Stimulated activated CD4-positive, alpha-beta T cell treated with anti-CD3 and anti-CD28 coated beads, TNF-alpha, amount 100 ng/mL, for 4 hours (primary cell): Measurements from ENCODE around the gene LASP1NB.
"Not testable (repeated sequence)": the region's sequence is repeated elsewhere in the genome, so short reads cannot be mapped to it uniquely, and the experiment has no call there.

Source experiments
- DNase-seq, 3 experiments: peaks; one replicate each; pipeline ENCODE4 v3.0.0-alpha.2; 2020; ENCODE audit warnings: low read depth in 3 of 3

Gene LASP1NB

DNA sequence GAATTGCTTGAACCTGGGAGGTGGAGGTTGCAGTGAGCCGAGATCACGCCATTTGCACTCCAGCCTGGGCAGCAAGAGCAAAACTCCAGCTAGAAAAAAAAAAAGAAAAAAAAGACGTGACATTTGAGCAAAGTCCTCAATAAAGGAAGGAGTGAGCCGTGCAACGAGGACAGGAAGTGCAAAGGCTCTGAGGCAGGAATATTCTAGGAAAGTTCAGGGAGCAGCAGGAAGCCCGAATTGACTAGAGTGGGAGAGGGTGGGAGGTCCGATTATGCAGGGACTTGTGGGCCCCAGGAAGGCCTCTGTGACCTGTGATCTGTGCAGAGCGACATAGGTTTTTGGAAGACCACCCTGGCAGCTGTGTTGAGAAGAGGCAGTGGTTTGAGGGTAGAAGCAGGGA is 8.6 kb upstream of the LASP1NB start:
- DNase-seq, result no peak

DNA sequence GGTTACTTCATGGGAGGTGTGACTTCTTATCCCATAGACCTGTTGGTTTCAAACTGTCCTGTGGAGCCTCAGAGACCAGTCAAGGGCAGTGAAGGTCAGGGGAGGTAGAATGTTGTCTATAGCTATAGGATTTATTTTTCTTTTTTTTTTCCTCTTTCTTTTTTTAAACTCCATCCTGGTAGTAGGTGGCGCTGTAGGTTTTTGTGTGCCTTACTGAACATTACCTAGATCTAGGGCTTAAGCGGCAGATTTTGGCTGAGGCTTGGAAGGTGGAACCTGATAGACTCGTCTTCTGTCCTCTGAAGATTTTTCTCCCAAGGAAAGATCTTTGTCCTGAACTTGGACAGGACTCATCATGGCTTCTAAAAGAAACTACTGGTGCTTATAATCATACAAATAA is 8.2 kb upstream of the LASP1NB start:
- no peak for DNase-seq

DNA sequence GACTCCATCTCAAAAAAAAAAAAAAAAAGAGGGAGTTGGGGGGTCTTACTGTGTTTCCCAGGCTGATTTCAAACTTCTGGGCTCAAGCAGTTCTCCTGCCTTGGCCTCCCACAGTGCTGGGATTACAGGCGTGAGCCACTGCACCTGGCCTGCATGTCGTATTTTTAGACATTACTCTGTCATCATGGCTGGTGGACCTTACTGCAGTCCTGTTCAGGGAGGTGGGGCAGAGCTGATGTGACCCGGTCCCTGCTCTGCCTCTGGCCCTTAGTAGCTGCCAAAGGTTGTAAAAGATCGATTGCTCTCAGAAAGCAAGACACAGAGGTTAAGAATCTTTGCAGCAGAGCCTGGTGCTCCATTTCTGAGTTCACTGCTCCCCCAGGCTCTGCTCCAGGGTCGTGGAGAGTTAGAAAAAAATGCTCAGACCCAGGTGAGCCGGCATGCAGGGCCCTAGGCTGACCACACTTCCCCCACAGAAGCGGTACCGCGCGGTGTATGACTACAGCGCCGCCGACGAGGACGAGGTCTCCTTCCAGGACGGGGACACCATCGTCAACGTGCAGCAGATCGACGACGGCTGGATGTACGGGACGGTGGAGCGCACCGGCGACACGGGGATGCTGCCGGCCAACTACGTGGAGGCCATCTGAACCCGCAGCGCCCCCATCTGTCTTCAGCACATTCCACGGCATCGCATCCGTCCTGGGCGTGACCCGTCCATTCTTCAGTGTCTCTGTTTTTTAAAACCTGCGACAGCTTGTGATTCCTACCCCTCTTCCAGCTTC is 7.1 kb upstream of the LASP1NB start:
- DNase-seq, result no peak

DNA sequence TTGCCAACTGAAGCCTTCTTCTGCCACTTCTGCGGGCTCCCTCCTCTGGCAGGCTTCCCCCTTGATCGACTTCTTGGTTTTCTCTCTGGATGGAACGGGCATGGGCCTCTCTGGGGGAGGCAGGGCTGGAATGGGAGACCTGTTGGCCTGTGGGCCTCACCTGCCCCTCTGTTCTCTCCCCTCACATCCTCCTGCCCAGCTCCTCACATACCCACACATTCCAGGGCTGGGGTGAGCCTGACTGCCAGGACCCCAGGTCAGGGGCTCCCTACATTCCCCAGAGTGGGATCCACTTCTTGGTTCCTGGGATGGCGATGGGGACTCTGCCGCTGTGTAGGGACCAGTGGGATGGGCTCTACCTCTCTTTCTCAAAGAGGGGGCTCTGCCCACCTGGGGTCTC is 6.5 kb upstream of the LASP1NB start:
- no peak for DNase-seq

DNA sequence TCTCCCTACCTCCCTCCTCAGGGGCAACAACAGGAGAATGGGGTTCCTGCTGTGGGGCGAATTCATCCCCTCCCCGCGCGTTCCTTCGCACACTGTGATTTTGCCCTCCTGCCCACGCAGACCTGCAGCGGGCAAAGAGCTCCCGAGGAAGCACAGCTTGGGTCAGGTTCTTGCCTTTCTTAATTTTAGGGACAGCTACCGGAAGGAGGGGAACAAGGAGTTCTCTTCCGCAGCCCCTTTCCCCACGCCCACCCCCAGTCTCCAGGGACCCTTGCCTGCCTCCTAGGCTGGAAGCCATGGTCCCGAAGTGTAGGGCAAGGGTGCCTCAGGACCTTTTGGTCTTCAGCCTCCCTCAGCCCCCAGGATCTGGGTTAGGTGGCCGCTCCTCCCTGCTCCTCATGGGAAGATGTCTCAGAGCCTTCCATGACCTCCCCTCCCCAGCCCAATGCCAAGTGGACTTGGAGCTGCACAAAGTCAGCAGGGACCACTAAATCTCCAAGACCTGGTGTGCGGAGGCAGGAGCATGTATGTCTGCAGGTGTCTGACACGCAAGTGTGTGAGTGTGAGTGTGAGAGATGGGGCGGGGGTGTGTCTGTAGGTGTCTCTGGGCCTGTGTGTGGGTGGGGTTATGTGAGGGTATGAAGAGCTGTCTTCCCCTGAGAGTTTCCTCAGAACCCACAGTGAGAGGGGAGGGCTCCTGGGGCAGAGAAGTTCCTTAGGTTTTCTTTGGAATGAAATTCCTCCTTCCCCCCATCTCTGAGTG is 5.9 kb upstream of the LASP1NB start:
- DNase-seq, result no peak

DNA sequence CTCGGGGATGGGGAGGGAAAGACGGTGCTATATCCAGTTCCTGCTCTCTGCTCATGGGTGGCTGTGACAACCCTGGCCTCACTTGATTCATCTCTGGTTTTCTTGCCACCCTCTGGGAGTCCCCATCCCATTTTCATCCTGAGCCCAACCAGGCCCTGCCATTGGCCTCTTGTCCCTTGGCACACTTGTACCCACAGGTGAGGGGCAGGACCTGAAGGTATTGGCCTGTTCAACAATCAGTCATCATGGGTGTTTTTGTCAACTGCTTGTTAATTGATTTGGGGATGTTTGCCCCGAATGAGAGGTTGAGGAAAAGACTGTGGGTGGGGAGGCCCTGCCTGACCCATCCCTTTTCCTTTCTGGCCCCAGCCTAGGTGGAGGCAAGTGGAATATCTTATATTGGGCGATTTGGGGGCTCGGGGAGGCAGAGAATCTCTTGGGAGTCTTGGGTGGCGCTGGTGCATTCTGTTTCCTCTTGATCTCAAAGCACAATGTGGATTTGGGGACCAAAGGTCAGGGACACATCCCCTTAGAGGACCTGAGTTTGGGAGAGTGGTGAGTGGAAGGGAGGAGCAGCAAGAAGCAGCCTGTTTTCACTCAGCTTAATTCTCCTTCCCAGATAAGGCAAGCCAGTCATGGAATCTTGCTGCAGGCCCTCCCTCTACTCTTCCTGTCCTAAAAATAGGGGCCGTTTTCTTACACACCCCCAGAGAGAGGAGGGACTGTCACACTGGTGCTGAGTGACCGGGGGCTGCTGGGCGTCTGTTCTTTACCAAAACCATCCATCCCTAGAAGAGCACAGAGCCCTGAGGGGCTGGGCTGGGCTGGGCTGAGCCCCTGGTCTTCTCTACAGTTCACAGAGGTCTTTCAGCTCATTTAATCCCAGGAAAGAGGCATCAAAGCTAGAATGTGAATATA is 4.8 kb upstream of the LASP1NB start:
- no peak for DNase-seq

DNA sequence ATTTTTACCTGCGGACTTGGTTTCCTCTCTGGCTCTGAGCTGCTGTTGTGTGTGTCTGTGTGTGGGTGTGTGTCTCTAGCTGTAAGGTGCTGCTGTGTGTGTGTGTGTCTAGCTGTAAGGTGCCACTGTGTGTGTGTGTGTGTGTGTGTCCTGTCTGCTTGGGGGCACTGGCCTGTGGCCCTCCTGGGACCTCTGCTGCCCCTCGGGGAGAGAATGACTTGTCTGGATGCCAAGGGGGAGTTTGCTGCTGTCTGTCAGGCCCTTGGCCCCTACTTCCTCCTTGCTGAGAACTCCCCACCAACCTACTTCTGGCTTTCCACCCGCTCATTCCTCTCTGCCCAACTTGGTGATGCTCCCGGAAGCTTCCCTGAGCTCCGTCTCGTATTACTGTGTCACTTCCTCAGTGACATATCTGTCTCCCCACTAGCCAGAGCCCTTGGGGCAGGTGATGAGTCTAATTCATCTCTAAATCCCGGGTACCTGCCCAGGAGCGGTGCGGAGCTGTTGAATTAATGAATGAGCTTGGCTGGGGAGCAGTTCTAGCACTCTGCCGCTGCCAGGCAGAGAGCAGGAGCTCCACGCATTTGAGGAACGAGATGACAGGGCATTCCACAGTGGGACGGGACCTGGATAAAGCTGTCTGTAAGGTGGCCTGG is 3.5 kb upstream of the LASP1NB start:
- DNase-seq, result no peak

DNA sequence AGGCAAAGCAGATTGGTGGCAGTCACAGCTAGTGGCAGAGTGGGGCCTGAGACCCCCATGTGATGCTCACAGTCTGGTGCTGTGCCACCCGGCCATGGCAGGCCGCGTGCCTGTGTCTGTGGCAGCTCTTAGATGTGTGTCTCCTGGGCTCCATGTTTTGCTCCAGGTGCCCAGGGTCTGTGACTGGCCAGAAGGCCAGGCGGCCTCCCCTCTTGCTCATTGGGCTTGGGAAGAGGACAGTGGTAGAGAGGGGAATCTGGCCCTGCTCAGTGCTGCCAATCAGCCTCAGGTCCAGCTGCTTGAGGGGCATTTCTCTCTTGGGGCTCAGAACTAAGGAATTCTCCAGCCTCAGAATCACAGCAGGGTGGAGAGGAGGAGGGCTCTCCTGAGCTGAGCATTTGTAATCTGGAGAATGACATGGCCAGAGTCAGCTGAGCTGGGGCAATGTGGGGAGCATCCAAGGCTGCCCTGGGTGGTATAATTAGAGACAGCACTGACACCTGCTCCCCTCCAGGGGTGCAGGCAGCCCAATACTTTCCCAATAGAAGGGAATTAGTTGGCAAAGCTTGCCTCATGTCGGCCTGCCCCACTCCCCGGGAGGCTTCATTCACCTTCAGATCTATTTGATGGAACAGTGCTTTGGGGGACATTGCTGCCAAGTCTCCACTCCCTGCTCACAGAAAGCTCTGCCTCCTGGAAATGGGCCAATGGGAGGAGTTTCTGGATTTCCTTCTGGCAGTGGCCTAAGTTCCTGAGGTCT is 2.7 kb upstream of the LASP1NB start:
- DNase-seq, result no peak

DNA sequence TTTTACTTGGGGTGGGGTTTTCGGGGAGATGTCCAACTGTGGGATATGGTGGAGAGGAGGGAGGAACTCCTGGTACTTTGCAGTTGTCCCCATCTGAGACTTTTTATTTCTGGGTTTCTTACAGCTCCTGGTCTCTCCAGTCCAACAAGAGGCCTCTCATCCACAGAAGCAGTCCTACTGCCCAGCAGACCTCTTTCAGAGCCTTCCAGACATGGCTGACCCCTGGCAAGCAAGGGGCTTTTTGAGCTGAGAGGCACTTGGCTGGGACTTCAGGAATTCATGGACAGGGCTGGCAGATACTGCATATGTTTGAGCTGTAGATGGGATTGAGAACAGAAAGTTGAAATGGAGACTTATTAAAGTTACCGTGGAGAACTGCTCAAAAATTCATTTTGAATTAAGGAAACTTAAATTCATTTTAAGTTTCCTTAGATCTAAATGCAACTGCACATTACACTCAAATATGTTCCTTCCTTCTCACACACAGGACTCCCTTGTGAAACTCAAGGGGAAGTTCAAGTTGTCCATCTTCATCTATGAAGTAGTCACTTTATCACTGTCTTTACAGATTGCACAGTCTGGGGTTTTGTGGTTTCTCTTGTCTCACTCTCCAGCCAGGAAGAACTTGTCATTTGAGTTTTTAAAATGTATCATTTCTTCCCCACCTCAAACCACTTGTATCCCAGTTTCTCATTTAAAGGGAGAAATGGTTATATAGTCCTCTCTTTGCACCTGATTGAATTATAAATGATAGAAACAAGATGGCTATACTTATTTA is 1.1 kb downstream of the LASP1NB start:
- no peak for DNase-seq

DNA sequence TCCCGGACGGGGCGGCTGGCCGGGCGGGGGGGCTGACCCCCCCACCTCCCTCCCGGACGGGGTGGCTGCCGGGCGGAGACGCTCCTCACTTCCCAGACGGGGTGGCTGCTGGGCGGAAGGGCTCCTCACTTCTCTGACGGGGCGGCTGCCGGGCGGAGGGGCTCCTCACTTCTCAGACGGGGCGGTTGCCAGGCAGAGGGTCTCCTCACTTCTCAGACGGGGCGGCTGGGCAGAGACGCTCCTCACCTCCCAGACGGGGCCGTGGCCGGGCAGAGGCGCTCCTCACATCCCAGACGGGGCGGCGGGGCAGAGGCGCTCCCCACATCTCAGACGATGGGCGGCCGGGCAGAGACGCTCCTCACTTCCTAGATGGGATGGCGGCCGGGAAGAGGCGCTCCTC is 5.4 kb downstream of the LASP1NB start:
- DNase-seq, result not testable (repeated sequence)

DNA sequence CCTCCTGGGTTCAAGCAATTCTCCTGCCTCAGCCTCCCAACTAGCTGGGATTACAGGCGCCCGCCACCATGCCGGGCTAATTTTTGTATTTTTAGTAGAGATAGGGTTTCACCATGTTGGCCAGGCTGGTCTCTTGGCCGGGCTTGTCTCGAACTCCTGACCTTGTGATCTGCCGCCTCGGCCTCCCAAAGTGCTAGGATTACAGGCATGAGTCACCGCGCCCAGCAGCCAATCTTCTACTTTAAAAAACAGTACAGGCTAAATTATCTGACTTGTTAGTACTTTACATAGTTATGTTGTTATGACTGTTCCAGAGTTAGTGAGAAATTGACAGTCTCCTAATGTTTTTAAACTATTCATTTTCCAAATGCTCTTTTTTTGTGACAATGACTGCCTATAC is 8.5 kb downstream of the LASP1NB start:
- DNase-seq, result not testable (repeated sequence)

DNA sequence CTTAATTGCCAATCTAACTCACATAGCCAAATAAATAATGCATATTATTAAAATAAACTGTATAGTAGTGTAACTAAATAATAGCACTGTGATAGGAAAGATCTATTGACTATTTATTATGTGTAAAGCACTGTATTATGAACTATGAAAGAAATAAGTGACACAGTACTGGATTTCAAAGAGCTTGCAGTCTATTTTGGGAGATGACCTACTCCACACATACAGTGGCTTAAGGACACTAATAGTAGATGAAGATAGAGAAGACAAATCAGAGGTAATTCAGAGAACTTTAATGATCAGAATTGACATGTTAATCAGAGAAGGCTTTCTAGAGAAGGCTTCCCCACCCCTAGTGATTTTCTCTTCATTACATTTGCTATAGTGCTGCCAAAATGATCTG is 14.6 kb downstream of the LASP1NB start:
- DNase-seq, result no peak

DNA sequence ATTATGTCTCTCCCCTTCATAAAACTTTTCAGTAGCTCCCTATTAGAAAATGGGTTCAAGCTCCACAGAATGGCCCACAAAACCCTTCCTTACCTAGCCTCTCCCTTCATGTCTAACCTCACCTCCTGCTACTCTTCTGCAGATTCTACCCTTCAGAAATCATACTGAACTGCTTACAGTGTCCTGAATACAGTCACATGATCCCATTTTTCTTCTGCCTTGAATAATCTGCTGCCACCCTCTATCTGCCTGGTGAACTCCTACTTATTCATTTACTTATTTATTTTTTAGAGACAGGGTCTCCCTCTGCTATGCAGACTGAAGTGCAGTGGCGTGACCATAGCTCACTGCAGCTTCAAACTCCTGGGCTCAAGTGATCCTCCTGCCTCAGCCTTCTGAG is 15.0 kb downstream of the LASP1NB start:
- no peak for DNase-seq

DNA sequence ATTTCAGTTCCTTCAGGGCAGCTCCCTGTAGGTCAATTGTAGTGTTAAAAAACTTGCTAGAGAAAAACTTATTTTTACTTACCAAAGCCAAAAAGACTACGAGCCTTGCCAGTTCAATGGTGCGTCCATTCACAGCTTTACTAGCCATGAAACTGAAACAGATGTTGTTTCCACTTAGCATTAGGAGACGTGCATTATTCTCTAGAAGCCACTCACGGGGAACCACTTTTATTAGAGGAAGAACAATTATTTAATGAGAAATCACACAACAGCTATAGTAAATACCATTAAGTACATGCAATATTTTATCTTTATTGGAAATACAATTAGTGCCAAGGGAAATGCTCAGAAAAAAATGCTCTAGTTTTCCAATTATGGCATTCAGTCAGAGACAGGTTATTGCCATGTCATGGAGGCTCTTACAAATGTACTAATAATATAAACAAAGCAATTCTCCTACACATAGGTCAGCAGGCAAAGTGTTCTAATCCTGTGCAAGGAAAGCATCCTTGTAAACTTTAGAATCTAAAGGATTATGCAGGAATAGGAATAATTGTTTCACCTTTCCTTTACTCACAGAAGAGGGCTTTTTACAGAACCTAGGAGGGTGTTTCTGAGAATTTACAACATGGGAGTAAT is 17.4 kb downstream of the LASP1NB start:
- DNase-seq, result no peak

DNA sequence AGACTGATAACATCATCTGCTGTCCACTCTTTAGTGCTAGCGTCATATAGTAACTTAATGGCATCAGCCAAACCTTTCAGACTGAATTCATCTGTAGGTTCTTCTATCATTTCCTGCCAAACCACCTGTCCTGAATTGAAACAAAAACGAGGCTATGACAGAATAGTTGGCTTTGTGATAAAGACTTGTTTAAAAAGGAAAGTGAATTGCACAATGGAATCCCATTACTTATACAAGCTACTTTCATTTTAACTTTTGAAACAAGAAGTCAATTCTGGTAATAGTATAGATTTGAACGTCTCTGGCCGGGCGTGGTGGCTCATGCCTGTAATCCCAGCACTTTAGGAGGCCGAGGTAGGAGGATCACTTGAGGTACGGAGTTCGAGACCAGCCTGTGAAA is 18.2 kb downstream of the LASP1NB start:
- DNase-seq, result no peak

DNA sequence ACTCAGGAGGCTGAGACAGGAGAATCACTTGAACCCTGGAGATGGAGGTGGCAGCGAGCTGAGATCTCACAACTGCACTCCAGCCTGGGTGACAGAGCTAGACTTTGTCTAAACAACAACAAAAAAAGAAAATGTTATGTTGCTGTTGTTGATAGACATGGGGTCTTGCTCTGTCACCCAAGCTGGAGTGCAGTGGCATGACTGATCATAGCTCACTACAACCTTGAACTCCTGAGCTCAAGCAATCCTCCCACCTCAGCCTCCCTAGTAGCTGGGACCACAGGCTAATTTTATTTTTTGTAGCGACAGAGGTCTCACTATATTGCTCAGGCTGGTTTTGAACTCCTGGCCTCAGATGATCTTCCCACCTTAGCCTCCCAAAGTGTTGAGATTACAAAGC is 21.8 kb downstream of the LASP1NB start:
- no peak for DNase-seq

DNA sequence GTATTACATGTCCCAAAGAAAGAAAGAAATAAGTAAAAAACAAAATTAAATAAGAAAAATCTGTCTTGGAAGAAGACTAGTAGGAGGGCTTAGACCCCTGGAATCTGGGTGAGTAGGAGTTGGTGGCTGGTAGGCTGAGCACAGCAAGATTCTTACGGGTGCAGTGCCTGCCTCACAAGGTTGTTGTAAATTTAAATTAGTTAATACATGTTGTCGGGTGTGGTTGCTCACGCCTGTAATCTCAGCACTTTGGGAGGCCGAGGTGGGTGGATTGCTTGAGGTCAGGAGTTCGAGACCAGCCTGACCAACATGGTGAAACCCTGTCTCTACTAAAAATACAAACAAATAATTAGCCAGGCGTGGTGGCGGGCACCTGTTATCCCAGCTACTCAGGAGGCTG is 28.4 kb downstream of the LASP1NB start:
- not testable (repeated sequence) for DNase-seq

DNA sequence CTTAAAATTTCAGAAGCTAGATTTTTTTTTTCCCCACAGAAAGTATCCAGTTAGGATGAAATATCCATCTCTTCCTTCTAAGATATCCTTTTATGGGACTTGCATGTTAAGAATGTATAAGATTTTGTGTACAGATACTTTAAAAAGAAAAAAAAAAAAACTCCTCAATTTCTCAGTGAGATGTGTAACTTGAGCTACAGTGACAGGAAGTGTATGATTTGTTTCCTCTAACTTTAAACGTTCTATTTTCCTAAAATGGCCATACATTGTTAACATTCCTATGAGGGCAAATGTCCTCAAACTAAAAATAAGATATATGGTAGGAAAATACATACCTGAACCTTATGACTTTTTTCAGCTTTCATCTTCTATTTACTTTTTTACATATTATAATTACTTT is 32.9 kb downstream of the LASP1NB start:
- DNase-seq, result no peak

DNA sequence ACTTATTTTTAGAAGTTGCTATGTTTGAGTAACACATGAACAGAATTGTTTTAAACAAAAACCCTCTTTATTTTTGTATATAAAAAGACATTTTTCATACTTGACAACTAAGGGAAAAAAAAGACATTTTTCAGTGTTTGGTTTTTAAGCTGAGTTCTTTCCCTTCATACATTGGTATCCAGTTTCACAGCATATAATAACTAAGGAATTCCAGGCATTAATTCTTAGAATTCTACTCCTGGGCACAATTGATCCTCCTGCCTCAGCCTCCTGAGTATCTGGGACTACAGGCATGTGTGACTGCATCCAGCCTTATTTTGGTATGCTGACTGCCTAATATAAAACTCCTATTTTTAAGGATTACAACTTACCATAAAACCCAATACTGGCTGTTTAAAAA is 33.3 kb downstream of the LASP1NB start:
- no peak for DNase-seq

DNA sequence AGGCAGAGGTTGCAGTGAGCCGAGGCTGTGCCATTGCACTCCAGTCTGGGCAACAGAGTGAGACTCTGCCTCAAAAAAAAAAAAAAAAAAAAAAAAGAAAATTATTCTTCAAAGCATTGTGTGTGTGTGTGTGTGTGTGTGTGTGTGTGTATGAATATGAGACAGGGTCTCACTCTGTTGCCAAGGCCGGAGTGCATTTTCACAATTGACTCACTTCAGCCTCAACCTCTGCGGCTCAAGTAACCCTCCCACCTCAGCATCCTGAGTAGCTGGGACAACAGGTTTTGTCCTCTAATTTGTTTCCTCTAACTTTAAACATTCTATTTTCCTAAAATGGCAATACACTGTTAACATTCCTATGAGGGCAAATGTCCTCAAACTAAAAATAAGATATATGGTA is 34.1 kb downstream of the LASP1NB start:
- no peak for DNase-seq
